K562 (cell line): ENCODE measurements around the gene SLC7A10. TPM values are rescaled to one million over a fixed set of nuclear protein-coding genes. Genes with fewer than 3 reads are reported as not detected.
A peak's percentile ranks its signal among the peaks of the same experiment; 100 is the strongest.

Experiments
- ATAC-seq: fragments of 200-7000 bp; cut with Tn5 transposase; 3 replicates; pipeline ENCODE4 v1.9.1; 2020; ENCODE audit warnings: moderate library complexity
- BruUV-seq: library from RNA; stranded (reverse); fragments of 400-500 nt; replicated peaks from 2 replicates; lab custom pipeline; 2021; lab: Mats Ljungman, UMichigan
- CTCF ChIA-PET: fragments of 300-600 bp; formaldehyde crosslinking; extraction: SDS; loops from one replicate; lab custom pipeline; 2021; ENCODE audit warnings: low intra/inter-chr PET ratio; lab: Yijun Ruan, JAX
- POLR2A ChIA-PET: fragments of 300-600, 350-650 bp; sonication (Branson Sonifier 250); formaldehyde crosslinking; extraction: SDS; loops from one replicate; lab custom pipeline; 2021; ENCODE audit warnings: antibody characterized with exemption, inconsistent platforms; lab: Yijun Ruan, JAX
- DNase-seq, 4 experiments: peaks; one replicate each; pipeline versions ENCODE4 v3.0.0 to v3.0.0-alpha.2; 2011 to 2018; ENCODE audit warnings: low spot score in 3 of 4, mixed read lengths in 3 of 4; ENCODE audit errors: extremely low read depth in 1 of 4
- FAIRE-seq: peaks from 2 replicates; lab custom pipeline; 2011; peaks lifted over from hg19 to GRCh38; lab: Jason Lieb, UNC
- H2AFZ ChIP-seq: 2 replicates; pipeline ENCODE4 v1.6.0; 2011; ENCODE audit warnings: low read depth, low read length, control low read depth, inconsistent platforms
- H3K27ac ChIP-seq: fragments of 200-600 bp; 3 replicates; pipeline ENCODE4 v1.8.0; 2011; ENCODE audit warnings: low read depth, mild to moderate bottlenecking, control low read depth, inconsistent platforms, low read length, moderate library complexity, mixed read lengths; ENCODE audit errors: extremely low read depth
- H3K27me3 ChIP-seq, 2 experiments: fragments of 300-600 bp in 1 of 2; 2 replicates in 1 of 2; 3 replicates in 1 of 2; pipeline versions ENCODE4 v1.6.0 to v1.8.0; 2011; ENCODE audit warnings: inconsistent platforms in 2 of 2, low read length in 2 of 2, mild to moderate bottlenecking in 1 of 2, mixed read lengths in 1 of 2, moderate library complexity in 1 of 2; ENCODE audit not compliant: control insufficient read depth in 2 of 2, insufficient read depth in 2 of 2
- H3K36me3 ChIP-seq: fragments of 300-600 bp; 3 replicates; pipeline ENCODE4 v1.8.0; 2011; ENCODE audit warnings: mild to moderate bottlenecking, low read length, inconsistent platforms; ENCODE audit not compliant: control insufficient read depth, insufficient read depth
- H3K4me1 ChIP-seq, 2 experiments: fragments of 200-600 bp in 1 of 2; replicated peaks in 1 of 2; 2 replicates in 1 of 2; 3 replicates in 1 of 2; pipeline versions ENCODE4 v1.5.1 to v1.8.0; 2011; ENCODE audit warnings: inconsistent platforms in 2 of 2, low read length in 2 of 2, mild to moderate bottlenecking in 1 of 2, mixed read lengths in 1 of 2, moderate library complexity in 1 of 2; ENCODE audit not compliant: control insufficient read depth in 2 of 2, insufficient read depth in 2 of 2
- H3K4me2 ChIP-seq: 2 replicates; pipeline ENCODE4 v1.6.1; 2011; ENCODE audit warnings: low read length, control low read depth, inconsistent platforms, mixed read lengths; ENCODE audit not compliant: insufficient read depth
- H3K4me3 ChIP-seq: fragments of 200-600 bp; sonication (generic), shearing (Covaris generic); 2 replicates; pipeline ENCODE4 v1.5.1; 2016; ENCODE audit warnings: control low read depth, inconsistent platforms
- H3K79me2 ChIP-seq: fragments of 200-600 bp; 3 replicates; pipeline ENCODE4 v1.8.0; 2011; ENCODE audit warnings: low read length, inconsistent platforms; ENCODE audit not compliant: control insufficient read depth, insufficient read depth
- H3K9ac ChIP-seq, 2 experiments: 2 replicates each; pipeline versions ENCODE4 v1.6.0 to v1.6.1; 2011; ENCODE audit warnings: low read depth in 2 of 2, low read length in 2 of 2, control low read depth in 1 of 2, inconsistent platforms in 1 of 2, mild to moderate bottlenecking in 1 of 2, mixed read lengths in 1 of 2; ENCODE audit not compliant: insufficient read depth in 1 of 2
- H3K9me1 ChIP-seq: one replicate; pipeline ENCODE4 v1.6.0; 2011; ENCODE audit warnings: inconsistent platforms, mild to moderate bottlenecking, low read length, moderate library complexity; ENCODE audit not compliant: control insufficient read depth, insufficient read depth
- H3K9me3 ChIP-seq: replicated peaks from 2 replicates; pipeline ENCODE4 v1.5.1; 2011; ENCODE audit warnings: low read depth, low read length, inconsistent platforms; ENCODE audit not compliant: control insufficient read depth, insufficient read depth
- H4K20me1 ChIP-seq: replicated peaks from 2 replicates; pipeline ENCODE4 v1.6.1; 2011; ENCODE audit warnings: low read length, inconsistent platforms, mixed read lengths; ENCODE audit not compliant: control insufficient read depth, insufficient read depth
- ARHGAP35 ChIP-seq: fragments of 450-650 bp; IDR thresholded peaks from 2 replicates; pipeline ENCODE4 v1.6.1; 2018; ENCODE audit not compliant: partially characterized antibody
- ARID4B ChIP-seq: sonication (generic); formaldehyde crosslinking; IDR thresholded peaks from 2 replicates; pipeline ENCODE4 v1.8.0; 2022; ENCODE audit warnings: mild to moderate bottlenecking, missing genetic modification reagents
- MYC ChIP-seq, 2 experiments: fragments of 250-450 bp in 1 of 2; sonication (Bioruptor Pico) in 1 of 2; IDR thresholded peaks; 2 replicates each; pipeline versions ENCODE4 v1.5.1 to v1.6.1; 2012 to 2021; ENCODE audit warnings: low read depth in 2 of 2, borderline replicate concordance in 1 of 2, improper control_type of control experiment in 1 of 2, low read length in 1 of 2, mild to moderate bottlenecking in 1 of 2, moderate library complexity in 1 of 2
- POLR3G ChIP-seq: IDR thresholded peaks from 2 replicates; pipeline ENCODE4 v1.6.1; 2011; ENCODE audit not compliant: insufficient read length, insufficient replicate concordance; ENCODE audit errors: extremely low read depth
- SIX5 ChIP-seq, 2 experiments: IDR thresholded peaks; 2 replicates each; pipeline ENCODE4 v1.6.1; 2011; ENCODE audit warnings: low read length in 2 of 2, borderline replicate concordance in 1 of 2, low read depth in 1 of 2, mild to moderate bottlenecking in 1 of 2, moderate library complexity in 1 of 2; ENCODE audit not compliant: insufficient read depth in 1 of 2
- ZNF133 ChIP-seq: fragments of 250-450 bp; sonication (Bioruptor Pico); IDR thresholded peaks from 2 replicates; pipeline ENCODE4 v1.4.0; 2020; ENCODE audit warnings: mild to moderate bottlenecking
- ZNF263 ChIP-seq: sonication (generic); formaldehyde crosslinking; IDR thresholded peaks from 2 replicates; pipeline ENCODE4 v1.8.0; 2022; ENCODE audit warnings: mild to moderate bottlenecking, missing genetic modification reagents, borderline replicate concordance
- ZNF592 ChIP-seq: fragments of 450-650 bp; IDR thresholded peaks from 2 replicates; pipeline ENCODE4 v1.6.1; 2017; ENCODE audit warnings: antibody characterized with exemption, mild to moderate bottlenecking
- ZNF655 ChIP-seq: fragments of 250-450 bp; sonication (Bioruptor Pico); IDR thresholded peaks from 2 replicates; pipeline ENCODE4 v1.5.0; 2021
- WGBS: fragments of 100-300 bp; shearing (Covaris generic); methylation state at CpG from one replicate; pipeline ENCODE4 v1.1.6; 2016; ENCODE audit warnings: low coverage, mixed read lengths; ENCODE audit not compliant: insufficient coverage; ENCODE audit errors: missing lambda C conversion rate; 5-methylcytosine and 5-hydroxymethylcytosine counted together
- in situ Hi-C: fragments of 300-500 bp; cut with MboI; formaldehyde crosslinking; loops from 4 replicates; pipeline ENCODE4 v1.15.0; 2018; ENCODE audit warnings: inconsistent platforms, mixed read lengths
- intact Hi-C: fragments of 100-400 bp; cut with micrococcal nuclease; formaldehyde crosslinking; loops from 2 replicates; pipeline ENCODE4 v1.14.2; 2022
- polyA plus RNA-seq, 8 experiments: library from polyadenylated mRNA; depleted of rRNA in 4 of 8; stranded (reverse) in 5 of 8; unstranded in 3 of 8; fragments of >200 nt; fragmentation: Nextera tagmentation in 2 of 8; fragmentation: Illumina TruSeq in 1 of 8; extraction: Ambion mirVana in 2 of 8; extraction: Trizol in 1 of 8; gene quantifications; 2 replicates each; pipeline versions ENCODE4 v1.2.1 to v1.2.3, GENCODE V29; 2011 to 2014; ENCODE audit warnings: inconsistent platforms in 1 of 8, missing spikeins in 1 of 8
- total RNA-seq, 7 experiments: library from RNA; depleted of rRNA in 6 of 7; stranded (reverse); fragments of >200 nt in 6 of 7; fragmentation: Illumina TruSeq in 2 of 7; extraction: Trizol in 2 of 7; gene quantifications; 2 replicates each; pipeline versions ENCODE4 v1.2.1 to v1.2.3, GENCODE V29; 2011 to 2021; ENCODE audit warnings: low replicate concordance in 1 of 7

The SLC7A10 gene
- total and polyA plus RNA-seq, 9 of the 15 experiments (the other 6 are each of a cell fraction or from before 2014, with no cell fraction given): 0.07 TPM; not detected in 8

- DNase-seq (no peak), FAIRE-seq (no peak), ATAC-seq (no peak)
- H3K9me3 ChIP-seq: no peaks in the 10 kb centered on the region
- H3K27ac ChIP-seq: no peak overlapping the region
- no peaks in the 10 kb centered on the region for H3K9me1 ChIP-seq
- POLR2A ChIA-PET: interaction anchor here (0.7 kb wide), 1 partner anchor 544 kb away, joined by 3 read pairs; no protein-coding TSS in a partner anchor
- H2AFZ ChIP-seq: no peak overlapping the region
- peaks cover 0 to 26% of the 10 kb centered on the region in 2 experiments; a peak in 2 of 5 replicates for H3K4me1 ChIP-seq
- H3K79me2 ChIP-seq: no peaks in the 10 kb centered on the region
- no TSS peak for BruUV-seq
- in situ Hi-C loops (no loop called here), intact Hi-C loops (no loop called here)
- H3K4me3 ChIP-seq: no peak overlapping the region
- H3K27me3 ChIP-seq: peaks cover 14 to 80% of the 10 kb centered on the region in 2 experiments; a peak in 4 of 5 replicates
- CTCF ChIA-PET: interaction anchor here (1.2 kb wide), 1 partner anchor 85 kb away, joined by 8 read pairs; no protein-coding TSS in a partner anchor
- 6% methylated on average over 21 of the region's 22 CpGs for WGBS
- H4K20me1 ChIP-seq: peaks cover 8% of the 10 kb centered on the region
- H3K36me3 ChIP-seq: no peaks in the 10 kb centered on the region
- H3K9ac ChIP-seq: 0 out of 4 replicates have a peak overlapping the region, but pooled peaks of 1 of the 2 experiments have one; percentile 35
- H3K4me2 ChIP-seq: no peak overlapping the region
- TF ChIP-seq ARID4B (CRISPR knock-in tag) (no peak), ZNF133 (CRISPR knock-in tag) (no peak), ZNF592 (no peak), MYC (IDR thresholded peaks at IDR 0.05; ENCODE audit: low read depth, low read length) (no peak), MYC (CRISPR knock-in tag; IDR thresholded peaks at IDR 0.05; ENCODE audit: borderline replicate concordance, low read depth) (no peak), ZNF655 (CRISPR knock-in tag) (no peak), POLR3G (no peak), SIX5 (IDR thresholded peaks at IDR 0.05; ENCODE audit: borderline replicate concordance in 1 of 2, insufficient read depth in 1 of 2, low read depth in 1 of 2, low read length in 2 of 2) (no peak), ZNF263 (CRISPR knock-in tag) (no peak), ARHGAP35 (no peak)
Measured at GRCh38 chr19:33210266-33210940, 15.2 kb downstream of the SLC7A10 start.
